Prostate gland (tissue), 2 donors: Measurements from ENCODE around the gene SMARCE1.

ENCODE experiments used
- CTCF ChIP-seq, 4 experiments: fragments of 200-600 bp in 2 of 4; fragments of 450-650 bp in 2 of 4; sonication (generic) in 2 of 4; IDR thresholded peaks; 1 replicate in 3 of 4; 2 replicates in 1 of 4; pipeline ENCODE4 v1.5.1; 2016 to 2019; ENCODE audit warnings: antibody characterized with exemption in 4 of 4, mild to moderate bottlenecking in 2 of 4, moderate library complexity in 2 of 4
- POLR2A ChIP-seq: fragments of 450-650 bp; IDR thresholded peaks from one replicate; pipeline ENCODE4 v1.6.1; 2016; ENCODE audit warnings: antibody characterized with exemption, mild to moderate bottlenecking
- POLR2AphosphoS5 ChIP-seq: sonication (generic); formaldehyde crosslinking; IDR thresholded peaks from one replicate; pipeline ENCODE4 v1.6.1; 2017; ENCODE audit warnings: antibody characterized with exemption

GRCh38 chr17:40598301-40598618 lies 49.4 kb downstream of the SMARCE1 start:
- TF ChIP-seq POLR2A, result no peak
- TF ChIP-seq CTCF (IDR thresholded peaks at IDR 0.05), result no peak
- no peak for TF ChIP-seq POLR2AphosphoS5
